HL-60/S4 treated with phorbol 12-myristate 13-acetate at 8.2 ng/mL for 4 days and 3 days (cell line): Measurements from ENCODE around the gene DTYMK.
"Not testable (repeated sequence)": the region's sequence is repeated elsewhere in the genome, so short reads cannot be mapped to it uniquely, and the experiment has no call there.

Experiments used
- in situ Hi-C: fragments of 300-500 bp; cut with MboI; formaldehyde crosslinking; loops from 2 replicates; pipeline ENCODE4 v1.15.0; 2022; ENCODE audit warnings: low sequenced_read_pairs

Gene DTYMK, protein sequence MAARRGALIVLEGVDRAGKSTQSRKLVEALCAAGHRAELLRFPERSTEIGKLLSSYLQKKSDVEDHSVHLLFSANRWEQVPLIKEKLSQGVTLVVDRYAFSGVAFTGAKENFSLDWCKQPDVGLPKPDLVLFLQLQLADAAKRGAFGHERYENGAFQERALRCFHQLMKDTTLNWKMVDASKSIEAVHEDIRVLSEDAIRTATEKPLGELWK

DNA sequence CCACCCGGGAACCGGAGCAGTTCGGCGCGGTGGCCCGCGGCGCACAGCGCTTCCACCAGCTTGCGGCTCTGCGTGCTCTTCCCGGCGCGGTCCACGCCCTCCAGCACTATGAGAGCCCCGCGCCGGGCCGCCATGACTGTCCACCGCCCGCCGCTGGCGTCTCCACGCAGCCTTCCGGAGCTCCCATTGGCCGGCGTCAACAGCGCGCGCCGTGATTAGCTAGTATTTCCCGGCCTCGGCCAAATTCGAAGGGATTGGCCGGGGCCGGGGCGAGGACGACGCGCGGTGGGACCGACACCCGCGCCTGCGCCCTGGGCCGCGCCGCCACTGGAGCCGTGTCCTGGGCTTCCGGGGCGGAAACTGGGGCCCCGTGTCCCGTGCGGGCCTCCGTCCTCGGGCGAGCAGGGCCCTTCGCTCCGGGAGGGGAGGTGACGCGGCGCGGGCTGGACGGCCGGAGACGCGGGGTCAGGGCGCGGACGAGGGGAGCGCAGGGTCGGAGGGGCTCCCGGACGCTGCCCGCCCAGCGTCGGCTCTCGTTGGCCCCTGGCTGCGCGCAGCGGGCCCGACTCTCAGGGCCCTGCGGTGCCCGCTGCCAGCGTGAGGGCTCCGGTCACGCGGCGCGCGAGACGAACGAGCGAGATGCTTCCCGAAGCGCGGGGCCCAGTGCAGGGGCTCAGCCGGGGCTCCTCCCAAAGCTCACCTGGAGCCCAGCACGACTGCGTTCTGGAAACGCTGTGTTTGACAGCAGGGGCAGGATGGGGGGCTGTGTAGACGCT is at the start of gene DTYMK:
DTYMK (minus strand) TSS at position 166 of the 776 bp plus-strand sequence; CDS start at position 134, 32 bp downstream.
- in situ Hi-C loops = no loop called here

DNA sequence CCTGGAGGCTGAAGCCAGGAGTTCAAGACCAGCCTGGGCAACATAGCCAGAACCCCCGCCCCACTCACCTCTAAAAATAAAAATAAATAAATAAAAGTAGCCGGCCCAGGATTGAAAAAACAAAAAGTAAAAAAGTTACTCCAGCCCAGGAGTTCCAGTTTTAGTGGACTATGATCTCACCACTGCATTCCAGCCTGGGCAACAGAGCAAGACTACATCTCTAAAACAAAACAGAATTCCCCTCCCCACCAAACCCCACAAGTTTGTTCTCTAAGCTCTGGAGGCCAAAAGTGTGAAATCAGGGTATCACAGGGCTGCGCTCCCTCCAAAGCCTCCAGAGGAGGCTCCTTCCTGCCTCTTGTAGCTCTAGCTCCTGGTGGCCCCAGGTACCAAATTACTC is 49.5 kb upstream of the DTYMK start:
- in situ Hi-C loops = no loop called here

DNA sequence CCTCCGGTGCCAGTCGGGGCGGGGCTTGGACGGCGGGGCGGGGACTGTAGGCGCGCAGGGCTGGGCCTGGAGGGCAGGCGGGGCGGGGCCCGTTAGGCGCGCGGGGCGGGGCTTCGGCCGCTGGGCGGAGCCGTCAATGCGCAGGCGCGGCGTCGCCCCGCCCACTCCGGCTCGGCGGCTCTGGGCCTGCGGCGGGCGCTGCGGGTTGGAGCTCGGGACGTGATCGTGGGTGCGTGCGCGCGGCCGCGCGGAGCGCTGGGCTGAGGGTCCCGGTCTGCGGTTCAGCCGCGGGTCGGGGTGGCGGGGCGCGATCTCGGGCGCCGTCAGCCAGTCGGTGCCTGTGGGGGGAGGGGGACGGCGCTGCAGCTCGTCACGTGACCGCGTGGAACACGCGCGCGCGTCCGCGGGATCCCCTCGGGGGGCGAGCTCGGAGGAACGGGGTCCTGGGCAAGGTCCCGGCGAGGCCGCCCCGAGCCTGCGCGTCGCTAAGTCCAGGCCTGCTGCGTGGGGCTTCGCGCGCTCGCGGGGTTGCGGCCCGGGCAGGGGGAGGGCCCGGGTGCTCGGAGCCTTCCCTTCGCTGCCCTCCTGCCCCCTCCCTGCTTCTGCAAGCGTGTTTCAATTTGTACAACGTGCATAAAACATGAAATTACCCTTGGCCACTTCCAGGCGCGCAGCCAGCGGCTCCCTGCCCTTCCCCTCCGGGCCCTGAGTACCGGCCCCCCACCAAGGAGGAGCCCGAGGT is 48.0 kb upstream of the DTYMK start, which contains the start of gene D2HGDH:
D2HGDH (plus strand) TSS at position 164 of the 742 bp plus-strand sequence. CDS start 595 bp downstream, outside the sequence.
- in situ Hi-C loops = no loop called here

DNA sequence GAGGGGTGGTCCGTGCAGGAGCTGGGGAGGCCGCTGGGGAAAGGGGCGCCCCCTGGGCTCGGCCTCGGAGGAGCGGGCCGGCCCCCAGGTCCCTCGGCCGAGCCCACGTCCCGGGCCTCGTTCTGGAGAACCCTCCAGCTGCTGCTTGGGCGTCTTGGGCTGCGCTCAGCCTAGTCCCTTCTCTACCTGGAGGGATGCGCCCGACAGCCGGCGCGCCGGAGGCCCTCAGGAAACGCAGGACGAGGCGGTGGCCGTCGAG is 47.5 kb upstream of the DTYMK start:
- in situ Hi-C loops = no loop called here

DNA sequence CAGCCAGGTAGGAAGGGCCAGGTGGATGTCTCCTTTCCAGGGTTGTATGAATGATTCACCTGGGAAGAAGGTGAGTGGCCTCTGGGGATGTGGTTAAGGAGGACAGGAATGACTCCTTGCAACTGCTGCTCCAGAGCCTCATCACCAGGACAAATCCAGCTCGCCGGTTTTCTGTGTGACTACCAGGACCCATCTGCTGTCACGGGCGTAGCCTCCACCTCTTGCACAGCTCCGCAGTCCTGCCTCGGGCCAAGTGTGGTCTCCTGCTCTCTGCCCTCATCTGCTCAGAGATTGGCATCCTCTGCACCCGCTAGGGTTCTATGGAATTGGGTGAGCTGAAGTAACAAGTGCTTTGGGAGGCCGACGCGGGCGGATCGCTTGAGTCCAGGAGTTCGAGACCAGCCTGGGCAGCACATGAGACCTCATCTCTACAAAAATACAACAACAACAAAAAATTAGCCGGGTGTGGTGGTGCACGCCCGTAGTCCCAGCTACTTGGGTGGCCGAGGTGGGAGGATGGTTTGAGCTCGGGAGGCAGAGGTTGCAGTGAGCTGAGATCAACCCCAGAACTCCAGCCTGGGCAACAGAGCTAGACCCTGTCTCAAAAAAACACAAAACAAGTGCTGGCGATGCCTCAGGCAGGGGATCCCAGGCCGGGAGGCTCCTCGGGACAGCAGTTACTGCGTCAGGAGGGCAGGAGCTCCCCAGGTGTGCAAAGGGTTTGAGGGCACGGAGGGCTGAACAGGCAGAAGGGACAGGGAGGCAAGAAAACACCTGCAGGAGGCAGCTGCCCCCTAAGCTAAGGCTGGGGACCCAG is 47.0 kb upstream of the DTYMK start:
- in situ Hi-C loops = no loop called here

DNA sequence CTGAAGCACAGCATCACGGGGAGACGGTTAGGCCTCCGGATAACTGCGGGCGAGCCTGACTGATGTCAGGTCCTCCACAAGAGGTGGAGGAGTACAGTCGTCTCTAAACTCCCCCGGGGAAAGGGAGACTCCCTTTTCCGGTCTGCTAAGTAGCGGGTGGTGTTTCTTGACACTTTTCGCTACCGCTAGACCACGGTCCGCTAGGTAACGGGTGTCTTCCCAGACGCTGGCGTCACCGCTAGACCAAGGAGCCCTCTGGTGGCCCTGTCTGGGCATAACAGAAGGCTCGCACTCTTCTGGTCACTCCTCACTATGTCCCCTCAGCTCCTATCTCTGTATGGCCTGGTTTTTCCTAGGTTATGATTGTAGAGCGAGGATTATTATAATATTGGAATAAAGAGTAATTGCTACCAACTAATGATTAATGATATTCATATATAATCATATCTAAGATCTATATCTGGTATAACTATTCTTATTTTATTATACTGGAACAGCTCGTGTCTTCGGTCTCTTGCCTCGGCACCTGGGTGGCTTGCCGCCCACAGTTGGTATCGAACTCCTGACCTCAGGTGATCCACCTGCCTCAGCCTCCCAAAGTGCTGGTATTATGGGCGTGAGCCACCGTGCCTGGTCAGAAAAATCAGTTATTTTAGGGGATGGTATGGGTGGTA is 46.0 kb upstream of the DTYMK start:
- in situ Hi-C loops = not testable (repeated sequence)

DNA sequence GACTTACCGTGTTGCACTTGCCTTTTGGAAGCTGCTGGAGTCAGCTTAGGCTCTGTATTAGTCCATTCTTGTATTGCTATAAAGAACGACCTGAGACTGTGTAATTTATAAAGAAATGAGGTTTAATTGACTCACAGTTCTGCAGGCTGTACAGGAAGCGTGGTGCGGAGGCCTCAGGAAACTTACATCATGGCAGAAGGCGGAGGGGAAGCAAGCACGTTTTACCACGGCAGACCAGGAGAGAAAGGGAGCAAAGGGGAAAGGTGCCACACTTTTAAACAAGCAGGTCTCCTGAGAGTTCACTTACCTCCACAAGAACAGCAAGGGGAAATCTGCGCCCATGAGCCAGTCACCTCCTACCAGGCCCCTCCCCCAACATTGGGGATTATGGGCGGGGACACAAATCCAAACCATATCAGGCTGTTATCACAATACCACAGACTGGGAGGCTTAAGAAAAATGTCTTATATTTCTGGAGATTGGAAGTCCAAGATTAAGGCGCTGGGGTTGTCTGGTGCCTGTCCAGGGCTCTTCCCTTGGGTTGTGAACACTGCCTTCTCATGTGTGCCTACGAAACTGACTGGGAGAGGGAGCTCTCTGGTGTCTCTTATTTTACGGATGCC is 44.2 kb upstream of the DTYMK start:
- in situ Hi-C loops = no loop called here

DNA sequence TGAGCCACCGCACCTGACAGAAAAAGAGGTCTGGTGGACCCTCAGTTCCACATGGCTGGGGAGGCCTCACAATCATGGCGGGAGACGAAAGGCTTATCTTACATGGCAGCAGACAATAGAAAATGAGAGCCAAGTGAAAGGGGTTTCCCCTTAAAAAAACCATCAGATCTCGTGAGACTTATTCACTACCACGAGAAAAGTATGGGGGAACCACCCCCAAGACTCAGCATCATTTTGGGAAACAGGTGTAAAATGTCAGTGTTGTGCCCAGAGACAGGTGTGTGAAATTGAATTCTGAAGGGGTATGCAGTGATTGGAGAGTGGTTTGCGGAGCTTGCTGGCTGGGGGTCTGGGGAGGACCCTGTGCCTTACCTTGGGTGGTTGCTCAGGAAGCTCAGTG is 43.3 kb upstream of the DTYMK start:
- in situ Hi-C loops = no loop called here

DNA sequence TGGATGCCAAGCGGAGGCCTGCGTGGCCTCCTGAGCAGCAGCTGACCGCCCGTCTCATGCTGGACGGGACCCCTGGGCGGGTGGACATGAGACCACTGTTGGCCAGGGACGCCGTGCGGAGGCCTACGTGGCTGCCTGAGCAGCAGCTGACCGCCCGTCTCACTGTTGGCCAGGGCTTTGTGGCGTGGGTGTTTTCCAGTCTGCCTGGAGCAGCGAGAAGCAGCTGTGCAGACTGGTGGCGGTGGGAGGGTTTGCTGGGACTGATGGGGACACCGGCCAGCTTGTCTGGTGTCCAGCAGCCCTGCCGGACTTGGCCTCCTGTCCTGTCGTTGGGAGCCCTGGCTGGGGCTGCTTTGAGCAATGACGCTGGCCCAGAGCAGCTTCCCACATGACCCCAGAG is 42.0 kb upstream of the DTYMK start:
- in situ Hi-C loops = no loop called here

DNA sequence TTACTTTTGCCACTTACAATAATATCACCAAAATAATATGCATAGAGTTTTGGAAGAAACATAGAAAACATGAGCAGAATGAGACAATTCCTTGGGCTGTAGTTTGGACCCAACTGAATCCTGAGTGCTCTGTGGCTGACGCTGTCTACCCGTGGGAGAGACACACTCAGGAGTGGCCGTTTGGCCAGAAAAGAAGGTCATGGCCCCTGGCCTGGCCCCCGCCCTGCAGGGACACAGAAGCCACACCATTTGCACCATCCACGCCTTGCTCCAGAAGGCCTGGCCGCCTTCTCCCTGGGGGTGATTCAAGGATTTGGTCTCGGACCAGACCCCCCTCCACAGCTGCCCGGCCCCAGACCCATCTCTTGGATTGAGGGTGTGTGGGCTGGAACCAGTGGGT is 41.4 kb upstream of the DTYMK start:
- in situ Hi-C loops = no loop called here

DNA sequence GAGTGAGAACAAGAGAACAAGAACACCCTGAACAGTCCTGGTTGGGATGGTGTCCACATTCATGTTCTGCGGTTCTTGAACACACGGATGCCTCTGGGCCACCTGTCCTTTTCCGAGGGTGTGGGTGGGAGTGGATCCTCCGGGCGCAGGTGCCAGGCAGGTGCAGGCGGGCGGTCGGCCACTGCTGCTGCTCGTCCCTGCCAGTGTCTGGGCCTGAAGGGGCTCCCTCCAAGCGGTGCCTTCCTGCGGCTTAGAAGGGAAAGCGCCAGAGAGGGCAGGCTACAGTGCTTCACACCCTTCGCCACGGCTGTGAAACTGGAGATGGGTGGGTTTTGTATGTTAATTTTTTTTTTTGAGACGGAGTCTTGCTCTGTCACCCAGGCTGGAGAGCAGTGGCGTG is 39.8 kb upstream of the DTYMK start:
- in situ Hi-C loops = no loop called here

DNA sequence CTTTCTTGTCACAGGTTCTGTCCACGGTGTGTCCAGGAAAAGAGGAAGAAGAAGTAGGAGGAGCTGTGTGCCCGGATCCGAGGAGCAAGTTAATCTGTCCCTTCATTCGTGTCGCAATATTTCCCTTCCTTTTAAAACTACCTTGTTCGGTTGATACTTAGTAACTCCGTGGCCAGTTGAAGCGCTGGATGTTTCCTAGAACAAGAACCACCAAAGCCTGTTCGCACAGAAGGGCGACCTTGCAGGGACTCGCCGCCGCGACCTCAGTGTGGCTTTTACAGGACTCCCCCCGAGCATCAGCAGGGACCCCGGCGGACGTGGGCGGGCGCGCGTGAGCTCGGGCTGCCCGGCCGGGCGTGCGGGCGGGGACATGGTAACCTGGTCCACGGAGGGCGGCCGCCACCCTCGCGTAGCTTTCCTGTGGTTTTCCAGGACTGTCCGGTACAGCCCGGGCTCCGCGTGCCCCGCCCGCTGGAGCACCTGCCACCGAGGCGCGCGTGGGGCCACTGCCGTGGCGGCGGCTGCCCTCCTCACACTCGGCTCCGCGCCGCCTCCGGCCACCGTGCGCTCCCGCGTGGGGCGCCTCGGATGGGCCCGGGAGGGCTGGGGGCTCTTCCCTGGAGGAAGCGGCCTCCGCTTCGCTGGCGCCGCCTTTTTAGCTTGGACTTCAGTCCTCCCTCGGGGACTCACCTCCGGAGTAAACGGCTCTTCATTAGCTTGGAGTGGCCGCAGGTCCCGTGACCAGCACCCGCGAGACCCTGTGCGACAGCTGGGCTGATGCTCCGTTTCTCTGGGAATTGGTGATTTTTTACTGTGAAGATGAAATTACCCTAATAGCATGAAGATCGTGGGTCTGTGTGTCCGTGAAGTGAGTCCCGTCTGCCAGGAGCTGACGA is 38.6 kb upstream of the DTYMK start:
- in situ Hi-C loops = no loop called here

DNA sequence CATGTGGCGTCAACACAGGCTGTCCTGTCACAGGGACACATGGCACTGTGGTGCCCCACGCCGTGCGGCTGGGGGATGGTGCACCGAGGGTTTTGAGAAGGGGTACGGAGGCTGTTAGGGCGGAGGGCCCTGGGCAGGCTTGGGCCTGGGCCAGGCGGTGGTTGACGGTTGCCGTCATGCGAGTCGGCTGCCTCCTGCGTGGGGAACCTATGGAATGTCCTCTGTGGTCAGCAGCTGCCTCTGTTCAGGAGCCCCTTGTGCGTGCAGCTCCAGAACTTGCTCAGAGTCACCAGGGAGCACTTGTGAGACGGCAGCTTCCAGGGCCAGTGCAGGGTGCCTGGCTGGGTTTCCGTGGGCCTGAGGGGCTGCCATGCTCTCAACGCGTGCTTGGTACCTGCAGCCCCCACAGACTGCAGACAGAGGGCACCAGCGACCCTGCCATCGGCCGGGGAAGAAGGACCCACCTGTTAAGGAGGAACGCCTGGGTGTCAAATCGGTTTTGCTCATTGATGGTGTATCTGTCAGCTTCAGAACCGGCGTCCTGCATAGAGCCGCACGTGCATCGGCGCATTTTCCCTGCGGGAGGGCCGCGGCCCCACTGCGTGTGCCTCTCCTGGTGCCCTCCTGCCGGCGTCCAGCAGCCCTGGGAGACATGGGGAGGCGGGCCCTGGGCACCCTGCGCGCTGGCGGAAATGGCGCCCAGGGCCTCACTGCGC is 37.8 kb upstream of the DTYMK start:
- in situ Hi-C loops = no loop called here

DNA sequence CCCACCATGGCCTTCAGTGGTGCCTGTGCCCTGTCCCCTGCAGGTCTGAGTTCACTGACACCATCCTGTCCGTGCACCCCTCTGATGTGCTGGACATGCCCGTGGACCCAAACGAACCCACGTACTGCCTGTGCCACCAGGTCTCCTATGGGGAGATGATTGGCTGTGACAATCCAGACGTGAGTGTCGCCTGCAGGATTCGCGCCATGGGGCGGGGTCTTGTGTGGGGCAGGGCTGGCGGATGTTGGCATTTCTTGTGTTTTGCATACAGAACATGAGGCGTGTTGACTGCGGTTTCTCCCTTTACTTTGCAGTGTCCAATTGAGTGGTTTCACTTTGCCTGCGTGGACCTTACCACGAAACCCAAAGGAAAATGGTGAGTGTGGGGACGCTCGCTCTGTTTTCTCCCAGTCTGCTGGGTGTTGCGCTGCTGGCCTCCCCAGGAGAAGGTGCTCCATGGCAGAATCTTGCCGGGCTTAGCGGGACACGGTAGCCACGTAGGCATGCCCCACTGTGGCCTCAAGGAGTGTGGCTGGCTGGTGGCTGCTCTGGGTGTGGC is 36.4 kb upstream of the DTYMK start:
- in situ Hi-C loops = no loop called here

DNA sequence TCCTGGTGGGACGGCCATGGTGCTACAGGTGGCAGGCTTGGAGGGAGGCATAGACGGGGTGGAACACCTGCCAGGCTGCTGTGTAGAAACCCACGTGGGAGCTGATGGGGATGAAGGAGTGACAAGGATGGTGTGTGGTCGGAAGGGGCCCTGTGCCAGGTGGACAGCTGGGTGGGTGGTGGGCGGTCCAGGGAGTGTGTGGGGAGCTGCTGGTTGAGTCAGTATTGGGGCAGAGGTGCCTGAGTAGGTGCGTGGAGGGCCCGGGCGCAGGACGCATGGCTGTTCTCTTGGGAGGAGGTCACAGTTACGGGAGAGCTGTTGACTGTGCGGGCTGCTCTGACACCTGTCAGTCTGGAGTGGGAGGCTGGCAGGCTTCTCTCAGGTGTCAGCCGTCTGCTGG is 35.2 kb upstream of the DTYMK start:
- in situ Hi-C loops = no loop called here

DNA sequence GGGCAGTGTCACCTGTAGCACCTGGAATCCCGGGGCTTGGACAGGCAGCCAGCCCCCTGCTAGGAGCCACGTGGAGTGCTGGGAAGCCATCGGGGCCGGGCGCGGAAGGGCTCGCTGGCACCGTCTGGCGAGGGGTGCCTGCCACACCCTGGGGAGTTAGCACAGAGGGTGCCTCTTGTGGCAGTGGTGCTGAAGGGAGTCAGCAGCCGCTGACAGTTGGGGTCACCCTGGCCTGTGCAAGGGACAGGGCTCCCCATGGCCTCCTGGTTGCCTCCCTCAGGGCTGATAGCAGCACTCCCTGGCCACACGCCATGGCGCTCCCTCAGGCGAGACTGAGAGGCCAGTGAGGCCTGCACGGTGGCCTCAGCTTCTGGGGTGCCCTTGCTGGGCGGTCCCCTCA is 33.9 kb upstream of the DTYMK start:
- in situ Hi-C loops = no loop called here

DNA sequence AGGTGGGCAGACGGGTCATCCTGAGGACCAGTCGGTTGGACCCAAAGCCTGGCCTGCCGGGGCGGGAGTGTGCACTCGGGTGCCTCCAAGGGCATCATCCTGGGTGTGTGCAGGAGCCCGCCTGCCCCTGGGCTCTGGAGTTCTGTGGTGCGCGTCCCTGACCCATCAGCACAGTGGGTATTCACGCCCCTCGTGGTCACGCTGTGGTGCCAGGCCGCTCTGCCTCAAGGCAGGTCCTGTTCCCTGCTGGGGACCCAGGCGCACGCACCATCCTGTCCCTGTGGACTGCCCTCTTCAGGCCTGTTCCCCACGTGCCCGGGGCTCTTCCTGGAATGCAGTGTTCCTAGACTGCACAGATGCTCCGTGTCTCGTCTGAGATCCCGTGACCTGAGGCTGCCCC is 33.5 kb upstream of the DTYMK start:
- in situ Hi-C loops = no loop called here

DNA sequence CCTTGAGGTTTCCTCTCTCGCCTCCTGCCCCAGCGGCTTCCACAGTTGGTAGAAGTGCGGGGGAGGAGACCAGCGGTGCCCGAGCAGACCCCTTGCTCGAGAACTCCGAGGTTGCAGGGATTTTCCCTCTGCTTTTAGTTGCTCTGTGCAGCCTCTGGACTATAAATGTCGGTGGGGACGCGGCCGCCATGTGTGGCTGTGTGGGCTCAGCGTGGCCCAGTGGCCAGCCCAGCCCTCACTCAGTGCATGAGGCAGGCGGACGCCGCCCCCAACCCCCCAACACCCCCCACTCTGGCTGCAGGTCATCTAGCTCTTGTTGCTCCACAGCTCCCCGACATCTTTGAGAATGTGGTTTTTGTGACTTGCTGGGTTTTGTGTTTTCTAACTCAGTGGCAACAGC is 32.5 kb upstream of the DTYMK start:
- in situ Hi-C loops = no loop called here
